ENCODE results near the gene WNT3.

Gene WNT3

GRCh38 chr17:46814446-46814845 lies 4.0 kb downstream of the WNT3 start:
- ChIA-PET CTCF (interaction anchor here (0.9 kb wide), 1 partner anchor 20 kb away, joined by 3 read pairs; no protein-coding TSS in a partner anchor), POLR2A (no interaction called here)

GRCh38 chr17:46813920-46814319 lies 4.6 kb downstream of the WNT3 start:
- POLR2A ChIA-PET, result no interaction called here
- no peaks in the 10 kb centered on the region for H3K9me3 ChIP-seq (ENCODE audit: control insufficient read depth, insufficient read depth, low read depth, low read length)
- H3K27ac ChIP-seq (ENCODE audit: extremely low read depth, low read depth, low read length), result no peak overlapping the region
- H3K4me1 ChIP-seq (ENCODE audit: control insufficient read depth, insufficient read depth, low read length), result no peaks in the 10 kb centered on the region
- CTCF ChIA-PET, result interaction anchor here (0.7 to 0.9 kb wide), 2 partner anchors 13 to 19 kb away, joined by 3 read pairs; no protein-coding TSS in a partner anchor
- no peak overlapping the region for H3K4me3 ChIP-seq (ENCODE audit: low read depth, low read length)
- TF ChIP-seq KLF10 (tag by site-specific recombination; IDR thresholded peaks at IDR 0.05) (no peak), BCL6B (tag by site-specific recombination; IDR thresholded peaks at IDR 0.05) (no peak), PRDM6 (tag by site-specific recombination; IDR thresholded peaks at IDR 0.05) (no peak), ZNF626 (tag by site-specific recombination; IDR thresholded peaks at IDR 0.05) (no peak), ZNF169 (tag by site-specific recombination; IDR thresholded peaks at IDR 0.05) (no peak), ZNF677 (tag by site-specific recombination; IDR thresholded peaks at IDR 0.05) (no peak)
- no peaks in the 10 kb centered on the region for H3K36me3 ChIP-seq (ENCODE audit: control insufficient read depth in 2 of 2, insufficient read depth in 1 of 2, low read length in 2 of 2)

More at GRCh38 chr17:46814446-46814845, 4.0 kb downstream of the WNT3 start:
- H3K4me3 ChIP-seq (ENCODE audit: low read depth, low read length), result no peak overlapping the region
- no peaks in the 10 kb centered on the region for H3K4me1 ChIP-seq (ENCODE audit: control insufficient read depth, insufficient read depth, low read length)
- H3K27ac ChIP-seq (ENCODE audit: extremely low read depth, low read depth, low read length), result no peak overlapping the region
- no peaks in the 10 kb centered on the region for H3K36me3 ChIP-seq (ENCODE audit: control insufficient read depth in 2 of 2, insufficient read depth in 1 of 2, low read length in 2 of 2)
- TF ChIP-seq EGR2 (tag by site-specific recombination; IDR thresholded peaks at IDR 0.05; ENCODE audit: low read depth), result peak; percentile 53
- no peak for TF ChIP-seq ZNF146 (tag by site-specific recombination; IDR thresholded peaks at IDR 0.05)
- peak; percentile 35 for TF ChIP-seq ZFHX2 (tag by site-specific recombination; conservative IDR thresholded peaks at IDR 0.05)
- H3K9me3 ChIP-seq (ENCODE audit: control insufficient read depth, insufficient read depth, low read depth, low read length), result no peaks in the 10 kb centered on the region

- ChIA-PET POLR2A (interaction anchor here (1.0 kb wide), 1 partner anchor 13 kb away, joined by 3 read pairs; no protein-coding TSS in a partner anchor), CTCF (interaction anchor here (0.5 to 1.8 kb wide), 3 partner anchors 13 to 29 kb away, joined by 3 to 11 read pairs (median 5); no protein-coding TSS in a partner anchor)
- Histone ChIP-seq H3K9me3 (ENCODE audit: control insufficient read depth, insufficient read depth, low read depth, low read length) (no peaks in the 10 kb centered on the region), H3K27ac (ENCODE audit: extremely low read depth, low read depth, low read length) (no peak overlapping the region), H3K4me1 (ENCODE audit: control insufficient read depth, insufficient read depth, low read length) (no peaks in the 10 kb centered on the region), H3K4me3 (ENCODE audit: low read depth, low read length) (no peak overlapping the region), H3K36me3 (ENCODE audit: control insufficient read depth in 2 of 2, insufficient read depth in 1 of 2, low read length in 2 of 2) (no peaks in the 10 kb centered on the region)
- TF ChIP-seq ZNF341 (tag by site-specific recombination; IDR thresholded peaks at IDR 0.05; ENCODE audit: low read depth) (no peak), ZNF580 (tag by site-specific recombination; IDR thresholded peaks at IDR 0.05) (no peak), ZNF549 (tag by site-specific recombination; IDR thresholded peaks at IDR 0.05) (no peak), ZNF561 (tag by site-specific recombination; IDR thresholded peaks at IDR 0.05; ENCODE audit: borderline replicate concordance) (no peak), SP2 (tag by site-specific recombination; IDR thresholded peaks at IDR 0.05) (no peak), ZNF121 (tag by site-specific recombination; IDR thresholded peaks at IDR 0.05) (no peak), ZNF518A (tag by site-specific recombination; conservative IDR thresholded peaks at IDR 0.05; ENCODE audit: low read depth) (no peak), ZNF23 (tag by site-specific recombination; IDR thresholded peaks at IDR 0.05; ENCODE audit: borderline replicate concordance) (no peak), ZBTB44 (tag by site-specific recombination; IDR thresholded peaks at IDR 0.05) (no peak), ZNF354C (tag by site-specific recombination; IDR thresholded peaks at IDR 0.05; ENCODE audit: borderline replicate concordance, low read depth) (no peak)
Observed at GRCh38 chr17:46812624-46813318, 5.7 kb downstream of the WNT3 start.
